NCI-H2107 treated with DMSO at 0.1 percent for 48 hours (cell line): Measurements from ENCODE around the gene ARHGEF17.

Source experiments
- DNase-seq: peaks from one replicate; lab custom pipeline; 2025; ENCODE audit not compliant: unreplicated experiment; lab: John Stamatoyannopoulos, UW

ARHGEF17 gene

DNA sequence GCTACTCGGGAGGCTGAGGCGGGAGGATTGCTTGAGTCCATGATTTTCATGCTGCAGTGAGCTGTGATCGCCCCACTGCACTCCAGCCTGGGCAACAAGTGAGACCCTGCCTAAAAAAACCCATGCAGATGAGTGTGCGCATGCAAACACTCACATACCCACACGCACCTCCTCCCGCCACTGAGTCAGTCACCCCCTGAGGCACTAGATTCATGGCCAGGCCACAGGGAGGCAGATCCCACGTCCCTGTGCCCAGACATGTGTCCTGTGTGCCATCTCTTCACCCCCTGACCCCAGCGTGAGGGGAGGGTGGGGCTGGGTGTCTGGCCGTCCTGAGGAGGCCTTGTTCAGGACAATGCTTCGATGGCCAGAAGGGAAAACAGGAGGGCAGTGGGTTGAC lies 83.6 kb downstream of the ARHGEF17 start:
- DNase-seq, result no peak

DNA sequence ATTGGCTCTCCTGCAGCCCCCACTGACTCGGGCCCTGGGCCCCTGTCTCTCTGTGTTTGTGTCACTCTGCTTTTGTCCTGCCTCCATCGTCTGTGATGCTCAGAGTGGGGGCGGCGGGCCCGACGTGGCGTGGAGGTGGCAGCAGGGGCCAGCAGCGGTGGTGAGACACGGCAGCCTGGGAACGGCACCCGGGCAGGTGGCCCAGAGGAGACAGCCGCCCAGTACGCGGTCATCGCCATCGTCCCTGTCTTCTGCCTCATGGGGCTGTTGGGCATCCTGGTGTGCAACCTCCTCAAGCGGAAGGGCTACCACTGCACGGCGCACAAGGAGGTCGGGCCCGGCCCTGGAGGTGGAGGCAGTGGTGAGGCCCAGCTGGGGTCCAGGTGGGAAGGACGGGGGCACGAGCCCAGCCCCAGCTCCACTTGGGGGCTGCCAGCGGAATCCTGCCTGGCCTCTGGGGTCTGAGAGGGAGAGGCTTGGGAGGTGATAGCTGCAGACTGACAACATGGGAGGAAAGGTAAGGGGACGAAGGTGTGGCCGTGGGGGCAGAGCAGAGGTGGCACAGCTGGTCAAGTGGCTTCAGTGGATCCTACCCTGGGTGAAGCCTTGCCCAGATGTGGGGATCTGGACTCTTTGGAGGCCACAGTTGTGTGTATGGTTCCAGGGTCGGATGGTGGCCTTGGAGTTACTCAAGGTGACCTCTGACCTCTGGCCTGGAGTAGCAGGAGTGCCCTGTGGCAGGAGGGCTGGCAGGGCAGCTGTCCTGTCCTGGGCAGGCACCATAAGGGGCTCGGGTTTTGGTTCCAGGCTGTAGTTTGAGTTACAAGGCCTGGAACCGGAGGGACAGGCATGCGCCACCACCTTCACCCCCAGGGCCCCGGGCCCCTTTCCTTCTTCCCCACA lies 84.3 kb downstream of the ARHGEF17 start:
- DNase-seq, result no peak

DNA sequence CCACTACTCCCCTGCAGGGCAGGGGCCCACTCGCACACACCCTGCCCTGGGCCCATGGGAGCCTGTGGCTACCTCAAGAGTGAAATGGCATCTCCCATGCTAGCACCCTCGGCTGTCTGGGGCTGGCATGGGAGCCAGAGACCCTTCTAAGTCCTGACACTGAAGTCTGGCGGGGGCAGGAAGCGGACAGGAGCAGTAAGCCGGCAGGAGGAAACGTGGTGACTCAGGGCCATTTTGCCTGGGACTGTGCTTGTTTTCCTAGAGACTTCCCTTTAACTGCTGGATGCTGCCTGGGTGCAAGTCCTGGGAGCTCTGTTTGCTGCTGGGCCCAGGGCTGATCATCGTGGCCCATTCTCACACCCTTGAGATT lies 84.9 kb downstream of the ARHGEF17 start:
- no peak for DNase-seq

DNA sequence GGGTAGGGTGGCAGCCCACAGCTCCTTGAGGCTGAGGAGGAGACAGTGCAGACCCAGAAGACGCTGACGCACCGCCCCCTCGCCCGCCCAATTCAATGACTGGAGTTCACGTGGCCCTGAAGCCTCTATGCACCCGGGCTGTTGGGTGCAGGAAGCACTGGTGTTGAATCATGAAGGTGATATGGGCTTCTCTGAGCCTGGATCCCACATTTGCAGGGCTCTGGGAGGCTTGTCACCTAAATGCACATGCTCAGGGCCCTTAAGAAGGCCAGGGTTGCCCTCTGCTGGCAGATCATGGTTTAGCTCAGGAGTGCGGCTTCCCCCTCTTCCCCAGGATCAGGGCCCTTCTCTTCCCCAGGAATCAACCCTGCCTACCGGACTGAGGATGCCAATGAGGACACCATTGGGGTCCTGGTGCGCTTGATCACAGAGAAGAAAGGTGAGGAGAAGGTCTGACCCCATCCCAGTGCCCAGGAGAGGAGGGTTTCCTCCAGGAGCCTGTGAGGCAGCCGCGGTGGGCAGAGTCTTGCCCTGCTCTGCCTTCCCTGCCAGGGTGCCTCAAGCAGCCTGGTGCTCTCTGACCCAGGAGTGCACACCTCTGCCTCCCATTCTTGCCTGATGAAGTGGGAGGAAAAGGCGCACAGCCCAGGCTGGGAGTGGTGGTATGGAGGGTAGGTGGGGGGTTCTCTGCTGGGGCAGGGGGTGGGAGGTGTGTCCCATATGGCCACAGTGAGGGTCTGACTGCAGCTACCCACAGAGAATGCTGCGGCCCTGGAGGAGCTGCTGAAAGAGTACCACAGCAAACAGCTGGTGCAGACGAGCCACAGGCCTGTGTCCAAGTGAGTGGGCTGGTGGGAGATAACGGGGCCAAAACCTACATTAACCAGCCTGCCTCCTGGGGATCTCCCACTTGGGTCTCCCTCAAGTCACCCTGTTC lies 85.7 kb downstream of the ARHGEF17 start:
- peak; percentile 47 for DNase-seq

DNA sequence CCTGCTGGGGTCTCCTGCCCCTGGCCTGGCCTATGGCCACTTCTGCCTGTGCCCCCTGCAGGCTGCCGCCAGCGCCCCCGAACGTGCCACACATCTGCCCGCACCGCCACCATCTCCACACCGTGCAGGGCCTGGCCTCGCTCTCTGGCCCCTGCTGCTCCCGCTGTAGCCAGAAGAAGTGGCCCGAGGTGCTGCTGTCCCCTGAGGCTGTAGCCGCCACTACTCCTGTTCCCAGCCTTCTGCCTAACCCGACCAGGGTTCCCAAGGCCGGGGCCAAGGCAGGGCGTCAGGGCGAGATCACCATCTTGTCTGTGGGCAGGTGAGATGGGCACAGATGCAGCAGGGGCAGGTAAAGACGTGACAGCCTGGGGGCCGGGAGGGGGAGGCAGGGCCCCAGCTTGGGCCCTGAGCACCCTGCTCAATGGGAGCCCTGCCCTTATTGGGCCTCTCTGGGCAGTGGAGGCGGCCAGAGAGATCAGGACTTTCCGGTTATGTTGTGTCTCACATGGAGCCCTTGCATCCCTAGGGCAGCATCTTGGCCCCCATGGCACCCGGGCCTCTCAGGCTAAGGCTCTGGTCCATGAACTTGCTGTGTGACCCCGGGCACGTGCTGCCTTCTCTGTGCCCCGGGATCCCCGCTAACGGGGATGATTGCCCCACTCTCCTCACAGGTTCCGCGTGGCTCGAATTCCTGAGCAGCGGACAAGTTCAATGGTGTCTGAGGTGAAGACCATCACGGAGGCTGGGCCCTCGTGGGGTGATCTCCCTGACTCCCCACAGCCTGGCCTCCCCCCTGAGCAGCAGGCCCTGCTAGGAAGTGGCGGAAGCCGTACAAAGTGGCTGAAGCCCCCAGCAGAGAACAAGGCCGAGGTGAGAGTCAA lies 86.6 kb downstream of the ARHGEF17 start:
- DNase-seq, result no peak

DNA sequence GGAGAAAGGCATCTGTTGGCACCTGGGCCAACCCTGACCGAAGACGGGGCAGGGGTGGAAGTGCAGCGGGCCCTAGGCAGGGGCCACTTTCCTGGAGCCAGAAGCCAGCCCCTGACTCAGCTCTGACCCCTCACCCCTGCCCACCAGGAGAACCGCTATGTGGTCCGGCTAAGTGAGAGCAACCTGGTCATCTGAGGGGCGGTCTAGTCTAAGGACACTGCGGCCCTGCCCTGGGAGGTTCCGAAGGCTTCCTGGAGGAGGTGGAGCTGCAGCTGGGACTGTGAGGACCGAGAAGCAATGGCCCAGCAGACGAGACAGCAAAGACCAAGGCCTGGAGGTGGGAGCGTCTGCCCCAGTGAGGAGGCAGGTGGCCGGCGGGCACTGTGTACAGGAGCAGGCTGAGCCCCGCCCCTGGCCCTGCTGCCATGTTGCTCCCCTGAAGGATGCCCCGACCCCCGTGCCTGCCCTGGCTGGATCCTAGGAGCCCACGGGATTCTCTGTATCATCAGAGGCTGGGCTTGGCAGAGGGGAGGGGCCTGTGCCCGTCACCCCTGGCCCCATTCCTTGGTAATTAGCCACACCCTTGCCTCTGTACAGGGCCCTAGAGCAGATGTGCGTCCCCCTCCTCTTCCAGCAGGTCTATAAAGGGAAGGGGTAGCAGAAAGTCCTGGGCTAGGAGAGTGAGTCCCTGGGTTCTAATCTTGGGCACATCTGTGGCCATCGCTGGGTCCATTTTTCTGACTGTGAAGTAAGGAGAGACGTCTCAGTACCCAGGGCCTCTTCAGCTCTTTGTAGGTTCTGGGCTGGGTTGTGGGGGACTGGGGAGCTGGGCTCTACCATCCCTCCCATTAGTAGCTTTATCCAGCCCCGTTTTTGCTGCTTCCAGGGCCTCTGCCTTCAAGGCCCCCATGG lies 87.5 kb downstream of the ARHGEF17 start:
- DNase-seq, result no peak

DNA sequence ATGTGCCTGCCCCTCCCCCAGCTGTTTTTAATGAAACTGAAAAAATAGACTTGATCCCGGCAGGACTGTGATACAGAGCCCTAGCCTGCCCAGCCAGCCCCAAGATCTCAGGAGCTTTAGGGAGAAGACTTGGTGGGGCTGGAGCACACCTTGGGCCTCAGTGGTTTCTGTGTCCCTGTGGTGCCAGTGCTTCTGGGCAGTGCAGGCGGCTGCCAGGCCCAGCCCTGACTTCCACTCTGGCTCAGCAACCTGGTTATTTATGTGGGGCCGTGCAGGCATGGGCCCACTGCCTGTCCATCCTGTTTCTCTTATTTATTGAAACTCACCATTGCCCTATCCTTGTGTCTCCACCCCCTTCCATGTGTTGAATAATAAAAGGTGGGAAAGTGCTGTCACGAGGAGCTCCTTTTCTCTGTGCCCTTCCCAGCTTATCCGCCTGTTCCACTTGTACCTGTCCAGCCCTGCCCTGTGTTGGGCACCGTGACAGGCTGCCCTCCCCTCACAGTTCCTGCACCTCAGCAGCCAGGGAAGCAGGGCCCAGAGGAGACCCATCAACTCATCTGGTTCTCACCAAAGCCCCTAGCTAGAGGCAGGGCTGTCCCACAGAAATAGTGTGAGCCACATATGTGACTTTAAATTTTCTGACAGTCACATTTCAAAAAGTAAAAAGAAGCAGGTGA lies 88.3 kb downstream of the ARHGEF17 start:
- no peak for DNase-seq

DNA sequence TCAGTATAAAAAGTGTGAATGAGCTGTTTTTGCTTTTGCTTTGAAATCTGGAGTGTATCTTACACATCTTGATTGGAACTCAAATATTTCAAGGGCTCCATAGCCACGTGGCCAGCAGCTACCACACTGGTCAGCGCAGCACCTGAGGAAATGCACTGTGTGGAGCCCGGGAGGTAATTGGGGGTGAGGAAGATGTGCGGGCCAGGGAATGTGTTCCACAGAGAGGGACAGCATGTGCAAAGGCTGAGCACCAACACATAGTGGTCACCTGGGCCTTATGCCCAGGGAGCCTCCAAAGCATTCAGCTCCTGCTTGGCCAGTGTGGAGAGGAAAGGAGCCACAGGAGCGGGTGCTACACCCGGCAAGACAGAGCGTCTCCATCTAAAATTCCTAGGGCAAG lies 88.9 kb downstream of the ARHGEF17 start:
- no peak for DNase-seq

DNA sequence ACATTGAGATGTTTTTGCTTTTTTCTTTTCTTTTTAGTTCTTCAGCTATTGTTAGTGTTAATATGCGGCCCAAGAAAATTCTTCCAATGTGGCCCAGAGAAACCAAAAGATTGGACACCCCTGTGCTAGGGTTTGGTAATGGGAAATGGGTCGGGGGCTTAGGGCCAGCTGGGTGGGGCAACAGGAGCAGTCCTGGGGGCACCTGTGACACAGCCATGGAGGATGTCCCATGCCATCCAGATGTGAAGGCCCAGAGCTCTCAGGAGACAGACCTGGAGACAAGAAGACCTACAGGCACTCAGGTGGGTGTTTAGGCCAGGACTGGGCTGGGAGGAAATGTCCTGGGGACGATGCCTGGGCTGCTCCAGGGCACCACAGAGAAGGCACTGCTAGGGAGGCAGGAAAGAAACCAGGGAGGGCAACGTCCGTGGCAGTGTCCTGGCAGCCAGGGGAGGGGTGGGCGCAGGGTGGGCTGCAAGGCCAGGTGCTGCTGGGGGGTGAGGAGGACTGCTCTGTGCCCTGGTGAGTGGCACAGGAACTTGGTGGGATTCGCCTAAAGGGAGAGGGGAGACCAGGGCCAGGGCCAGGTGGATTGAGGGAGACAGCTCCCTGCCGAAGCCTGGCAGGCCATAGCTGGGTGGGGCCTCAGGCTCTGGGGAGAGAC lies 89.5 kb downstream of the ARHGEF17 start:
- DNase-seq, result no peak

DNA sequence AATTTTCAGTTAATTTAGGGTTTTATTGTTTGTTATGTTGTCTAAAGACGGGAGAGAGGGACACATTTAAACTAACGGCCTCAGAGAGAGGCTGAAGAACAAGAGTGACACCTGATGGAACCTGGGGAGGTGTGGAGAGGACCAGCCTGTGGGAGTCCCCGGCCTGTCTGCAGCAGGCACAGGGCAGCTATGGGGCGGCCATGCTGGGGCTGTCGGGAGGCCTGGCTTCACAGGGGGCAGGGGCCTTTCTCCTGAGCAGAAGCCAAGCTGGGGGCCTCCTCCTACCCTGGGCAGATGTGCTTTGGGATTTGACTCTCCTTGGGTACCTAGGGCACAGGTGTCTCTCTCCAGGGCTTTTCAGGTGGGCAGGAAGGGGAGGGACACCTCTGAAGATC lies 90.1 kb downstream of the ARHGEF17 start:
- no peak for DNase-seq

DNA sequence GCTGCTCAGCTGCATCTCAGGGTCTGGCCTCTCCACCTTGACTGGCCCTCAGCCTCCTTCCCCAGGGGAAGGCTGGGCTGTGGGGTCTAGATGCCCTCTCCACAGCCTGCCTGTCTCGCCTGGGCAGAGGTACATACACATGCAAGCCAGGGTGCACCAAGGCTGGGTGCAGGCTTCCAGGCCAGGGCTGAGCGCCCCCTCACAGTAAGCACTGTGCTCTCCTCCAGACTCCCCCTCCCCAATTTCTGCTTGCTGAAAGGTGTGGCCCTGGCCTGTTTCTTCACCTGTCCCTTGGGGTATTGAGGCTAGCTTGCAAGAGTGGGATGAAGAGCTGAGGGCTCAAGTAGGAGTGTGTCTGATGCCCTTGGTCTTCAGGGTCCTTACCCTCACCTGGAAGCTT lies 90.6 kb downstream of the ARHGEF17 start:
- DNase-seq, result no peak

DNA sequence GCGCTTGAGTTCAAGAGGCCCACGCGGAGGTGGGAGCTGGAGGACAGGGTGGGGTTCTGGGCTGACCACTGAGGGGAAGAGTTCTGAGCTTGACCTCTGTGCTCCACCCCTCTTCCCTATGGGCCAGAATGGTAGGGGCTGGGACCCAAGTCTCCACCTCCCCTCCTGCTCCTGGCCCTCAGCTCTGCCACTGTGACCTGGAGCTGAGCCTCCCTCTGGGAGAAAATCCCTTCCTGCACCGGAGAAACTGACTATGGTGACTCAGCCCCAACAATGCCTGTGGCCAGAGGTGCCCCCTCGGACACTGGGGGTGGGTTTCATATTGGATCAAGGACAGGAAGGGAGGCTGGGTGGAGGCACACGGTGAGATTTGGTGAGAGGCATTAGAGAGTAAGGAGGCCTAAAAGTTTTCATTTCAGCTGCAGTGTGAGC lies 91.1 kb downstream of the ARHGEF17 start:
- no peak for DNase-seq

DNA sequence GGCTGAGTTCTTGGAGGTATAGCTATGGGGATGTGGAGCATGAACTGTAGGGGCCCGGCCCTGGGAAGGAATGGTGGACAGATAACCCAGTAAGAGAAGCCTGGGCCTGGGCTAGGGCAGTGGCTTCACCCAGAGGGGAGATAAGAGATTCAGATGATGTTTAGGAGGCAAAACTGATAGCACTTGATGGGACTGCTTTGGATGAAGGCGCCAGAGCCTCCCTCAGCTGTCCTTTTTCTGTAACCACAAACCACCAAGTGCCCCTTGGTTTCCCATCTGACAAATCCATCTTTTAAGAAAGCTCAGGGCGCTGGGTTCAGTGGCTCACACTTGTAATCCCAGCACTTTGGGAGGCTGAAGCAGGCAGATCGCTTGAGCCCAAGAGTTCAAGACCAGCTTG lies 91.6 kb downstream of the ARHGEF17 start:
- no peak for DNase-seq

DNA sequence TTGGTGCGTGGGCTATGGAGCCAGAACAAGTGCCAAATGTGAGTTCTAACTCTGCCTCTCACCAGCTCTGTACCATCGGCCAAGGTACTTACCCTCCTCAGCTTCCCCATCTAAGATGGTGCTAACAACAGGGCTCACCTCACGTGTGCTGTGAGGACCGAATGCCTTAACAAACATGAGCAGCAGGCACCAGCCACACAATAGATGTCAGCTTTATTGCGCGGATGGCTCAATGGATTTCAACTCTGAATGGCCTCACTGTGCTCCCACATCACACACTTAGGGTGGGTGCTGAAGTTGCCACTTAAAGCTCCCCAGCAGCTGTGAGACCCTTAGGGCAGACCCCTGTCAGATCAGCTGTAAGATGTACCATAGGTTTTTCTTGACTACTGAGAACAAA lies 92.2 kb downstream of the ARHGEF17 start:
- no peak for DNase-seq

DNA sequence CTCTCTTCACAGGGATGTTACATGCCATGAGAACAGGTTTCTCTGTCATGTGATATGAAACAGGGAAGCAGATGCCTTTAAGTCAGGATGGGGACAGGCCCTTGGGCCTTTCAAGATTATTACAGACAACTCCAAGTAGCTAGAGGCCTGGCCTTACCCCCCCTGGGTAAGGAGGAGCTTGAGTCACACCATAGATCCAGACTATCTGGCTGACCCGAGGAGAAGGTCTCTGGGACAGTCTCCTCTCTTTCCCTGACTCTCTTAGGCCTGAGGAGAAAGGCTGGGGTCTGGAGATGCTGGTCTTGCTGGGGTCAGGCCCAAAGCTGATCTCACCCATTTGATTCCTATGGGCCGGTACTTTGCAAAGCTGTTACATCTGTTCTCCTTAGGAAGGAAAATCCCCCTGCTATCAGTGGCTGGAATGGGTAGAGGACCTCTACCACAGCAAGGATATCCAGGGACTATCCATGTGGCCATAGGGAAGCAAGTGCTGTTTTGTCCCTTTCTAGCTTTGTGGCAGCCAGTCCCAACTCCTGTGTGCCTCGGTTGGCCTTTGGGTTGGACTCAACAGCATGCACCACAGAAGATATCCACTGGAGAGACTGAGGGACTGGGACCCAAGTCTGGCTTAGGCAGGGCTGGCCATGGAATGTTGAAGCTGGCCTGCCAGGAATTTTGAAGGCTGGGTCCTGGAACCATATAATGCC lies 93.3 kb downstream of the ARHGEF17 start:
- DNase-seq, result no peak

DNA sequence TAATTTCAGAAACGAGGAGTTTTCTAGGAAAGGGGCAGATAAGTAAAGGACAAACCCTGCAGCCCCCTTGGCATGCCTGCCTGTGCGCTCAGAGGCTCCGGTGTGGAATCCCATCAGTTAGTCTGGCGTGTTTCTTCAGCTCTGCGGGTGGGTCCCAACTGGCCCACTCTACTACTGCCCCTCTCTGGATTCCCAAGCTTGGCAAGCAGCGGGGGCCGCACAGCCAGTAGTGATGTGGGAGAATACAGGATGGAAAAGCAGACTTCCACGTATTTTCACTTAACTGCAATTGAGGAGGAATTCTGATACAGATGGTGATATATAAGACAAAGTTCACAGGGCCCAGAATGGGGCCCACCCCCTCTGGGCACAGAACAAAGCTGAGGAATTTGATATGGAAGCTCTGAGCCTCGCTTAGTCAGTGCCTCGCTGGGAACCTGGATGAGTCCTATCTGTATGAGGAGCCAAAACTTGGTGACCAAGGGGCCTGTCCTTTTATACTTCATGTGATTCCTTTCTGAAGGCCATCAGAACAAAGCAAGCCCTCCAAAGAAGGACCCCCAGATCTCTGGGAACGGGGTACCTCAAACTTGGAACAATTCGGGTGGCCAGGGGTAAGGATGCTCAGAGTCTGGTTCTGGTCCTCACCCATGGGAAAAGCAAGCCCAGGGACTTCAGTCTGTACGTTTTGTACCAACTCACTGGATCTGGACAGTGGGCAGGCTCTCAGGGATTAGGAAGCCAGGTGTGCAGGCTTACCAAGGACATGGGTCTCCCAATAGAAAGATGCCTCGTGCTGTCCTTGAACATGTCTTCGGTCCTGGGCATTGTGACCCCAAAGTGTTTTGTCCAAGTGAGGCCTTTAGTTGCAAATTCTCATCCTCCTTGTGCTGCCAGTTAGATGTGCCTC lies 94.1 kb downstream of the ARHGEF17 start:
- DNase-seq, result no peak

DNA sequence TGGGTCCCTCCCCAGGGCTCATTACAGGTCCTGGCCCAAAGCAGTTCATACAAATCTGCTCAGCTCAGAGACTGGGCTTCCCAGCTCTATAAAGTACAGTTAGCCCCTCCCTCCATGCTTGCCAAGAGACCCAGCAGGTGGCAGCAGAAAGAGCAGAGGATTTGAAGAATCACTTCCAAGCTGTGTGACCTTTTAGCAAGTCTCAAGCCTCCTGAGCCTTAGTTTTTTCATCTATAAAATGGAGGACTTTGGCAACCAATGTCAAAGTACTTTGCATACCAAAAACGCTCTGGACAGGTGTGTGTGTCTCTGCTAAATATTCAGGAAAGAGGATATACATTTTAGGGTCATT lies 94.7 kb downstream of the ARHGEF17 start:
- no peak for DNase-seq
